Adipose tissue (tissue), 3 donors: Measurements from ENCODE around the gene LRCH3. TPM values are rescaled to one million over a fixed set of nuclear protein-coding genes. Genes with fewer than 3 reads are reported as not detected.

Experiments used
- polyA plus RNA-seq, 3 donors: library from polyadenylated mRNA; stranded (reverse); fragments of 200-250 nt; gene quantifications; one replicate each; pipeline ENCODE4 v1.2.3, GENCODE V29; 2013
- donor health status: healthy with polysubstance abuse.
- donor health status: Bipolar disorder and iron deficiency.
- donor health status: healthy.

The LRCH3 gene
- polyA plus RNA-seq, 3 donors = 7.2 to 16.5 (median 10.5) TPM

Other genes with a start within 250 kb of the LRCH3 start
- gene BDH1, start 235.3 kb upstream of the LRCH3 start, polyA plus RNA-seq = 10 to 100 TPM in 2 of 3 donors, 1 to 10 TPM in 1; 5.2 to 35.0 (median 15.4) TPM
- 1 to 10 TPM; 6.6 to 8.9 (median 7.8) TPM for gene RUBCN, start 54.4 kb upstream of the LRCH3 start, polyA plus RNA-seq
- 10 to 100 TPM; 14.0 to 31.7 (median 20.2) TPM for gene FYTTD1, start 41.4 kb upstream of the LRCH3 start, polyA plus RNA-seq
- gene RPL35A, start 158.9 kb downstream of the LRCH3 start, polyA plus RNA-seq = 1,000 to 10,000 TPM; 1,363 to 2,640 (median 1,495) TPM
- 1 to 10 TPM in 2 of 3 donors, under 1 TPM in 1; 0.56 to 2.5 (median 1.3) TPM for gene LMLN, start 169.0 kb downstream of the LRCH3 start, polyA plus RNA-seq